DMS153 (cell line): ENCODE results near the gene SNRPA1.
A peak's percentile ranks its signal among the peaks of the same experiment; 100 is the strongest.
"Not testable (repeated sequence)": the region's sequence is repeated elsewhere in the genome, so short reads cannot be mapped to it uniquely, and the experiment has no call there.

Source experiments
- DNase-seq: peaks from one replicate; lab custom pipeline; 2025; lab: John Stamatoyannopoulos, UW

SNRPA1 gene

GRCh38 chr15:101293122-101293521 is 1.9 kb downstream of the SNRPA1 start:
- DNase-seq, result no peak

GRCh38 chr15:101288905-101289513 is 6.0 kb downstream of the SNRPA1 start:
- DNase-seq, result no peak

GRCh38 chr15:101287342-101287741 is 7.7 kb downstream of the SNRPA1 start:
- not testable (repeated sequence) for DNase-seq

GRCh38 chr15:101286471-101287114 is 8.5 kb downstream of the SNRPA1 start:
- no peak for DNase-seq

GRCh38 chr15:101283931-101284330 is 11.1 kb downstream of the SNRPA1 start:
- DNase-seq, result no peak

GRCh38 chr15:101280007-101280406 is 15.0 kb downstream of the SNRPA1 start:
- no peak for DNase-seq

GRCh38 chr15:101277943-101278564 is 17.0 kb downstream of the SNRPA1 start:
- no peak for DNase-seq

GRCh38 chr15:101277038-101277822 is 17.8 kb downstream of the SNRPA1 start, which contains the start of gene SELENOS:
Gene SELENOS (minus strand): TSS chr15:101277485. CDS start chr15:101277417, 68 bp downstream.
- DNase-seq, result peak; percentile 3

- DNase-seq, result no peak
These were observed 18.5 kb downstream of the SNRPA1 start for GRCh38 chr15:101276501-101277037.

GRCh38 chr15:101275018-101275417 is 20.0 kb downstream of the SNRPA1 start:
- no peak for DNase-seq

- no peak for DNase-seq
These were observed 21.5 kb downstream of the SNRPA1 start for GRCh38 chr15:101273534-101273933.

- no peak for DNase-seq
These were observed 22.5 kb downstream of the SNRPA1 start for GRCh38 chr15:101272584-101272983.

GRCh38 chr15:101269479-101270223 is 25.4 kb downstream of the SNRPA1 start:
- no peak for DNase-seq

GRCh38 chr15:101267320-101268104 is 27.5 kb downstream of the SNRPA1 start:
- no peak for DNase-seq

GRCh38 chr15:101266787-101267186 is 28.3 kb downstream of the SNRPA1 start:
- DNase-seq, result peak; percentile 5

- no peak for DNase-seq
These were observed 29.0 kb downstream of the SNRPA1 start for GRCh38 chr15:101266034-101266433.

GRCh38 chr15:101264911-101265641 is 30.0 kb downstream of the SNRPA1 start:
- DNase-seq, result no peak

- no peak for DNase-seq
These were observed 31.0 kb downstream of the SNRPA1 start for GRCh38 chr15:101264011-101264410.

GRCh38 chr15:101262551-101262950 is 32.5 kb downstream of the SNRPA1 start:
- no peak for DNase-seq
